GM10266 (cell line): ENCODE measurements around the gene COA8.

Source experiments
- DNase-seq: peaks from one replicate; pipeline ENCODE4 v3.0.0; 2012; ENCODE audit errors: extremely low spot score
- CTCF ChIP-seq: IDR thresholded peaks from 2 replicates; pipeline ENCODE4 v1.5.1; 2012; ENCODE audit warnings: mild to moderate bottlenecking, low read depth; ENCODE audit not compliant: control insufficient read depth, insufficient read depth; ENCODE audit errors: missing control alignments

COA8 gene

GRCh38 chr14:103550451-103551337 lies 12.1 kb upstream of the COA8 start:
- TF ChIP-seq CTCF, result no peak
- no peak for DNase-seq

- no peak for DNase-seq
Observed at GRCh38 chr14:103551338-103551762, 11.4 kb upstream of the COA8 start.

DNA sequence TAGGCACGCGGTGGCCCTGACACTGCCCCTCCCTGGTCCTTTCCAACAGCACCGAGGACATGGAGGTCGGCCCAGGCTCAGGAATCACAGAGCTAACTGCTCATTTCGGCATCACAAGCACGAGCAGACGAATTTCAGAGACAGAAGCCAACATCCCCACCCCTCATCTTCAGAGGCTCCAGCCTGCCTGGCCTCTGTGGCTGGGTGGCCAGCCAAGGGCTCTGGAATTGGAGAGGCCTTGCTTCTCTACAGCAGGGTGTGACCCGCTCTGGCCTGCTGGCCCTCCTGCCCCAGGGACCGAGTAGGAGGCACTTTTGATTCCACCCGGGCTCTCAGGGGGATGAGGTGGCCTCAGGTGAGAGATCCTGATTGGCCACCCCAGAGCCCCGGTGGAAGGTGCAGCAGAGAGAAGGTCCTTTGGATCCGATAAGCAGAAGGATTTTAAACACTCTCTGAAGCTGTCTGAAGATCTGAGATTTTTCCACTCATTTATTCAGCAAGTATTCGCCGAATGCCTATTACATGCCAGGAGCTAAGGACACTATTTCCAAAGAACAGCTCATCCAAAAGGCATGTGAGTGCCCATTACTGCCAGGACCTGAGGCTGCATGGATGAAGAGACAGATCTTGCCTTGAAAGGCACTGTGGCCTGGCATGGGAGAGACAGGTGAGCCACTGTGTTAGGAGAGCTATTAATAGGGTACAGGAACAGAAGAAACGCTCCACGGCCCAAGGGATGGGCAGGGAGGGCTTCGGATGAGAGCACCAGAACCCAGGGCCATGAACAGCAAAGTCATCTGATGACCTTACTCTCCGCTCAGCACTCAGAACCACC lies 10.5 kb upstream of the COA8 start:
- no peak for DNase-seq

More at GRCh38 chr14:103551338-103551762, 11.4 kb upstream of the COA8 start:
- no peak for TF ChIP-seq CTCF

DNA sequence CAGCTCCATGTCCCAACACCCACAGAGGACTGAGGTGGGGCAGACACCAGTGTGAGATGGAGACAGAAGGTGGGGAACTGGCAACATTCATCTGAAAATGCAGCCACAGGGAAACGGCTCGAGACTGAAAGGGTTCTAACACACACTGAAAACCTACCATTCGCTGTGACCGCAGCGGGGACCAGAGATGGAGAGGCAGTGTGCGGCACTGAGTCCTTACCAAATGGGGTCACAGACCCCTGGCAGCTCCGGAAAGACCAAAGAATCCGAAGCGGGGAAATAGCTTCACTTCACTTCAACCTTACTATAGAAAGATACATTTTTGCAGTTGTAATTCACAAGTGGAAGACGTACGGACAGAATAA lies 9.9 kb upstream of the COA8 start:
- no peak for TF ChIP-seq CTCF
- DNase-seq, result no peak

More for the DNA sequence above, 10.5 kb upstream of the COA8 start:
- no peak for TF ChIP-seq CTCF

GRCh38 chr14:103555559-103556337 lies 7.0 kb upstream of the COA8 start:
- no peak for TF ChIP-seq CTCF
- no peak for DNase-seq

GRCh38 chr14:103556946-103557758 lies 5.6 kb upstream of the COA8 start:
- DNase-seq, result no peak
- no peak for TF ChIP-seq CTCF
